ENCODE measurements around the gene IL17D.

GRCh38 chr13:20658451-20659040, 45.0 kb upstream of the IL17D start:
- no peak for TF ChIP-seq CTCF (IDR thresholded peaks at IDR 0.05; ENCODE audit: insufficient read depth, low read length, poor library complexity, severe bottlenecking)
- TF ChIP-seq EZH2phosphoT487 (conservative IDR thresholded peaks at IDR 0.05; ENCODE audit: low read length): no peak

Measured in SU-DHL-6 (cell line).